ENCODE data around the gene SLC25A38.

Gene SLC25A38

DNA sequence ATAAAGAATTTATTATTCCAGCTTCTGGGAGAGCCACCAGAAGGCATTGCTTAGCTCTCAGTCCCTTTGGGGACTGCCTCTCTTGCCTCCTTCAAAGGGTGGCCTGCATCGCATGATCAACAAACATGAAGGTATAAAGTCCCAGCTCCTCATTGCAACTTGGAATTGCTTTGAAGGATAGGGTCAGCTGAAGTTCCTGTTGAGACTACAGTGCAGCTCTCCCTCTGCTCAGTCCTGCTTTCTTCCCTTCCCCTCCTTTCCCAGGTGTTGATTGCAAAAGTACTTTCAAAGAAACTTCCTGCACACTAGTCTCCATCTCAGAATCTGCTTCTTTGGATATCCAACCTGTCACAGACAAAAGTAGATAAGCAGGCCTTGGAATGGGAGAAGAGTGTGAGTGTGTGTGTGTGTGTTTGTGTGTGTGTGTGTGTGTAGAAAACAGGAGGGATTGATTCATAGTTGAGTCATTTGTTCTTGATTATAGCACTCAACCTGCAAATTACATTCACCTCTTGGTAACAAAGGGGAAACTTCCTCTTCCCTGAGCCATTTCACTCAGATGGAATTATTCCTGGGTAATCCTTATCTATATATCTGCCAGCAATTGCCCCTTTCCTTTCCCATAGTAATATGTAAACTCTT, 40.0 kb upstream of the SLC25A38 start:
- H3K27ac ChIP-seq (ENCODE audit: low read depth, low read length), result no peak overlapping the region
- no peak overlapping the region for H4K5ac ChIP-seq (ENCODE audit: low read length)
- H3K27me3 ChIP-seq (ENCODE audit: insufficient read depth, low read length, poor library complexity), result no peaks in the 10 kb centered on the region
- H3K79me2 ChIP-seq (ENCODE audit: control insufficient read depth, insufficient read depth, low read length), result no peaks in the 10 kb centered on the region
- WGBS (ENCODE audit: extremely low coverage, insufficient coverage, low lambda C conversion rate), result no CpG with 5 or more reads among the region's 1 CpG
- H3K79me1 ChIP-seq (ENCODE audit: low read length), result no peaks in the 10 kb centered on the region
- no peak overlapping the region for H3K9ac ChIP-seq (ENCODE audit: low read length)
- no peak overlapping the region for H2BK5ac ChIP-seq (ENCODE audit: low read length)
- no peak overlapping the region for H3K23ac ChIP-seq (ENCODE audit: low read length)
- no peaks in the 10 kb centered on the region for H3K36me3 ChIP-seq (ENCODE audit: control insufficient read depth, insufficient read depth, low read length)
- no peak overlapping the region for H4K8ac ChIP-seq (ENCODE audit: low read depth, low read length)
- H3K4me1 ChIP-seq (ENCODE audit: control insufficient read depth, low read depth, low read length), result peaks cover 4% of the 10 kb centered on the region
- no peak overlapping the region for H3K4me3 ChIP-seq (ENCODE audit: low read length)
- no peak overlapping the region for H3K4ac ChIP-seq (ENCODE audit: low read depth, low read length)
- no peak overlapping the region for H3K56ac ChIP-seq (ENCODE audit: low read length)
- no peak overlapping the region for H3K4me2 ChIP-seq (ENCODE audit: low read length)
- no peak overlapping the region for H2BK15ac ChIP-seq (replicated peaks; ENCODE audit: low read depth)
- no peak for DNase-seq
- H3K18ac ChIP-seq (ENCODE audit: low read length), result no peak overlapping the region
- H2BK120ac ChIP-seq (ENCODE audit: low read depth, low read length), result no peak overlapping the region
- H2AK5ac ChIP-seq (ENCODE audit: low read length), result no peak overlapping the region

GRCh38 chr3:39343760-39344159, 39.4 kb upstream of the SLC25A38 start:
- H4K5ac ChIP-seq (ENCODE audit: low read length), result no peak overlapping the region
- H4K8ac ChIP-seq (ENCODE audit: low read depth, low read length), result no peak overlapping the region
- no peak overlapping the region for H3K4me2 ChIP-seq (ENCODE audit: low read length)
- H3K9ac ChIP-seq (ENCODE audit: low read length), result no peak overlapping the region
- peaks cover 4% of the 10 kb centered on the region for H3K4me1 ChIP-seq (ENCODE audit: control insufficient read depth, low read depth, low read length)
- no peak overlapping the region for H2BK120ac ChIP-seq (ENCODE audit: low read depth, low read length)
- DNase-seq, result no peak
- no peak overlapping the region for H3K4me3 ChIP-seq (ENCODE audit: low read length)
- no peak overlapping the region for H3K27ac ChIP-seq (ENCODE audit: low read depth, low read length)
- no peaks in the 10 kb centered on the region for H3K27me3 ChIP-seq (ENCODE audit: insufficient read depth, low read length, poor library complexity)
- H3K56ac ChIP-seq (ENCODE audit: low read length), result no peak overlapping the region
- no peaks in the 10 kb centered on the region for H3K79me2 ChIP-seq (ENCODE audit: control insufficient read depth, insufficient read depth, low read length)
- H2BK15ac ChIP-seq (replicated peaks; ENCODE audit: low read depth), result no peak overlapping the region
- no peak overlapping the region for H3K4ac ChIP-seq (ENCODE audit: low read depth, low read length)
- H2AK5ac ChIP-seq (ENCODE audit: low read length), result no peak overlapping the region
- no peak overlapping the region for H3K18ac ChIP-seq (ENCODE audit: low read length)
- no peaks in the 10 kb centered on the region for H3K36me3 ChIP-seq (ENCODE audit: control insufficient read depth, insufficient read depth, low read length)
- H3K23ac ChIP-seq (ENCODE audit: low read length), result no peak overlapping the region
- no peak overlapping the region for H2BK5ac ChIP-seq (ENCODE audit: low read length)
- H3K79me1 ChIP-seq (ENCODE audit: low read length), result no peaks in the 10 kb centered on the region

DNA sequence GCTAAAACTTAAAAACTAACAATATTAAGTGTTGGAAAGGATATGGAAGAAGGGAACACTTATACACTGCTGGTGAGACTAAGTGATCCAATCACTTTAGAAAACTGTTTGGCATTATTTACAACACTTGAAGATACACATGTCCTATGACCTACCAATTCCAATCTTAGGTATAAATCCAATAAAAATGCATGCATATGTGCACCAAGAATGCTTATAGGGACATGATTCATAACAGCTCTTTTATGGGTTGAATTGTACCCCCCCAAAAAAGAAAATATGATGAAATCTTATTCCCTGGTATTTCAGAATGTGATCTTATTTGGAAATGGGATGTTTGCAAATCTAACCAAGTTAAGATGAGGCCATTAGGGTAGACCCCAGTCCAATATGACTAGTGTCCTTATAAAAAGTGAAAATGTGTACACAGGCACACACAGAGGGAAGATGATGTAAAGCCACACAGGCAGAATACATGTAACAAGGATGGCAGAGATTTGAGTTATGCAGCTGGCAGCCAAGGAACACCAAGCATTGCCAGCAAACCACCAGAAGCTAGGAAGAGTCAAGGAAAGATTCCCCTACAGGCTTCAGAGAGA, 38.3 kb upstream of the SLC25A38 start:
- no peaks in the 10 kb centered on the region for H3K79me2 ChIP-seq (ENCODE audit: control insufficient read depth, insufficient read depth, low read length)
- peaks cover 4% of the 10 kb centered on the region for H3K4me1 ChIP-seq (ENCODE audit: control insufficient read depth, low read depth, low read length)
- no peak overlapping the region for H3K27ac ChIP-seq (ENCODE audit: low read depth, low read length)
- H4K8ac ChIP-seq (ENCODE audit: low read depth, low read length), result no peak overlapping the region
- H3K9ac ChIP-seq (ENCODE audit: low read length), result no peak overlapping the region
- no peak overlapping the region for H3K4me3 ChIP-seq (ENCODE audit: low read length)
- no peak overlapping the region for H2BK120ac ChIP-seq (ENCODE audit: low read depth, low read length)
- no peak overlapping the region for H4K5ac ChIP-seq (ENCODE audit: low read length)
- no peak overlapping the region for H2AK5ac ChIP-seq (ENCODE audit: low read length)
- no peak overlapping the region for H3K23ac ChIP-seq (ENCODE audit: low read length)
- no peak overlapping the region for H3K56ac ChIP-seq (ENCODE audit: low read length)
- no peak overlapping the region for H3K18ac ChIP-seq (ENCODE audit: low read length)
- no peaks in the 10 kb centered on the region for H3K27me3 ChIP-seq (ENCODE audit: insufficient read depth, low read length, poor library complexity)
- no peak overlapping the region for H3K4me2 ChIP-seq (ENCODE audit: low read length)
- no peak overlapping the region for H3K4ac ChIP-seq (ENCODE audit: low read depth, low read length)
- no peak for DNase-seq
- no peaks in the 10 kb centered on the region for H3K79me1 ChIP-seq (ENCODE audit: low read length)
- H2BK5ac ChIP-seq (ENCODE audit: low read length), result no peak overlapping the region
- H2BK15ac ChIP-seq (replicated peaks; ENCODE audit: low read depth), result no peak overlapping the region
- no peaks in the 10 kb centered on the region for H3K36me3 ChIP-seq (ENCODE audit: control insufficient read depth, insufficient read depth, low read length)

- H2BK120ac ChIP-seq (ENCODE audit: low read depth, low read length), result no peak overlapping the region
Observed at GRCh38 chr3:39346785-39347585, 36.2 kb upstream of the SLC25A38 start.

DNA sequence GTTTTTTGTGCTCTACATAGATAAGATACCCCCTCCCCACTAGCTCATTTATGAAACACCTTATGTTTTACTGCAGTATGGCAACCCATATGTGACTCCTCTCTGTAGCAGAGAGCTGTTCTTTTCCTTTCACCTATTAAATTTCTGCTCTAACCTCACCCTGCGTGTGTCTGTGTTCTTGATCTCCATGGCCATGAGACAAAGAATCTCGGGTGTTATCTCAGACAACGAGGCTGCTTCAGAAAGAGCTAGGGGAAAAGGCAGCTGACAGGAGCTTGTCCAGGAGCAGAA, 35.6 kb upstream of the SLC25A38 start:
- Histone ChIP-seq H3K4me2 (ENCODE audit: low read length) (no peak overlapping the region), H2AK5ac (ENCODE audit: low read length) (no peak overlapping the region), H4K8ac (ENCODE audit: low read depth, low read length) (no peak overlapping the region), H4K5ac (ENCODE audit: low read length) (no peak overlapping the region), H3K4ac (ENCODE audit: low read depth, low read length) (no peak overlapping the region), H2BK15ac (replicated peaks; ENCODE audit: low read depth) (no peak overlapping the region), H3K79me2 (ENCODE audit: control insufficient read depth, insufficient read depth, low read length) (no peaks in the 10 kb centered on the region), H3K36me3 (ENCODE audit: control insufficient read depth, insufficient read depth, low read length) (no peaks in the 10 kb centered on the region), H3K23ac (ENCODE audit: low read length) (no peak overlapping the region), H3K79me1 (ENCODE audit: low read length) (no peaks in the 10 kb centered on the region), H3K4me3 (ENCODE audit: low read length) (no peak overlapping the region), H3K27ac (ENCODE audit: low read depth, low read length) (no peak overlapping the region), H3K4me1 (ENCODE audit: control insufficient read depth, low read depth, low read length) (peaks cover 4% of the 10 kb centered on the region), H2BK120ac (ENCODE audit: low read depth, low read length) (no peak overlapping the region), H3K9ac (ENCODE audit: low read length) (no peak overlapping the region), H3K27me3 (ENCODE audit: insufficient read depth, low read length, poor library complexity) (no peaks in the 10 kb centered on the region), H2BK5ac (ENCODE audit: low read length) (no peak overlapping the region), H3K56ac (ENCODE audit: low read length) (no peak overlapping the region), H3K18ac (ENCODE audit: low read length) (no peak overlapping the region)
- no peak for DNase-seq
- WGBS (ENCODE audit: extremely low coverage, insufficient coverage, low lambda C conversion rate), result no CpG with 5 or more reads among the region's 3 CpGs

More at GRCh38 chr3:39346785-39347585, 36.2 kb upstream of the SLC25A38 start:
- Histone ChIP-seq H3K4ac (ENCODE audit: low read depth, low read length) (no peak overlapping the region), H2BK5ac (ENCODE audit: low read length) (no peak overlapping the region), H2AK5ac (ENCODE audit: low read length) (no peak overlapping the region), H3K79me2 (ENCODE audit: control insufficient read depth, insufficient read depth, low read length) (no peaks in the 10 kb centered on the region), H2BK15ac (replicated peaks; ENCODE audit: low read depth) (no peak overlapping the region), H3K56ac (ENCODE audit: low read length) (no peak overlapping the region), H3K18ac (ENCODE audit: low read length) (no peak overlapping the region), H3K4me1 (ENCODE audit: control insufficient read depth, low read depth, low read length) (peaks cover 4% of the 10 kb centered on the region), H3K4me2 (ENCODE audit: low read length) (no peak overlapping the region), H3K79me1 (ENCODE audit: low read length) (no peaks in the 10 kb centered on the region), H3K36me3 (ENCODE audit: control insufficient read depth, insufficient read depth, low read length) (no peaks in the 10 kb centered on the region), H3K27me3 (ENCODE audit: insufficient read depth, low read length, poor library complexity) (no peaks in the 10 kb centered on the region), H3K27ac (ENCODE audit: low read depth, low read length) (no peak overlapping the region), H4K5ac (ENCODE audit: low read length) (no peak overlapping the region), H3K23ac (ENCODE audit: low read length) (no peak overlapping the region), H4K8ac (ENCODE audit: low read depth, low read length) (no peak overlapping the region), H3K4me3 (ENCODE audit: low read length) (no peak overlapping the region), H3K9ac (ENCODE audit: low read length) (no peak overlapping the region)
- no peak for DNase-seq
- WGBS (ENCODE audit: extremely low coverage, insufficient coverage, low lambda C conversion rate), result no CpG with 5 or more reads among the region's 2 CpGs

Measured in mesendoderm (in vitro differentiated cells).